DMS79 (cell line): ENCODE results near the gene EDIL3.

Experiments used
- DNase-seq: peaks from one replicate; lab custom pipeline; 2025; lab: John Stamatoyannopoulos, UW

The EDIL3 gene

GRCh38 chr5:84259283-84260045, 125.2 kb downstream of the EDIL3 start:
- no peak for DNase-seq

GRCh38 chr5:84257061-84257460, 127.6 kb downstream of the EDIL3 start:
- no peak for DNase-seq

- DNase-seq, result no peak
Observed at GRCh38 chr5:84255315-84255714, 129.4 kb downstream of the EDIL3 start.

GRCh38 chr5:84253946-84254345, 130.7 kb downstream of the EDIL3 start:
- DNase-seq, result no peak

GRCh38 chr5:84251503-84251902, 133.2 kb downstream of the EDIL3 start:
- DNase-seq, result no peak

- no peak for DNase-seq
Observed at GRCh38 chr5:84249918-84250630, 134.6 kb downstream of the EDIL3 start.

GRCh38 chr5:84248013-84248412, 136.7 kb downstream of the EDIL3 start:
- DNase-seq, result no peak

GRCh38 chr5:84242286-84242685, 142.4 kb downstream of the EDIL3 start:
- no peak for DNase-seq

- no peak for DNase-seq
Observed at GRCh38 chr5:84239494-84239893, 145.2 kb downstream of the EDIL3 start.

- no peak for DNase-seq
Observed at GRCh38 chr5:84237126-84237525, 147.6 kb downstream of the EDIL3 start.

GRCh38 chr5:84231433-84231832, 153.2 kb downstream of the EDIL3 start:
- no peak for DNase-seq

- no peak for DNase-seq
Observed at GRCh38 chr5:84229045-84229444, 155.6 kb downstream of the EDIL3 start.

GRCh38 chr5:84228266-84228665, 156.4 kb downstream of the EDIL3 start:
- DNase-seq, result no peak

- no peak for DNase-seq
Observed at GRCh38 chr5:84227236-84227635, 157.4 kb downstream of the EDIL3 start.

GRCh38 chr5:84218546-84218945, 166.1 kb downstream of the EDIL3 start:
- DNase-seq, result no peak

GRCh38 chr5:84215521-84215920, 169.2 kb downstream of the EDIL3 start:
- DNase-seq, result no peak

GRCh38 chr5:84213861-84214260, 170.8 kb downstream of the EDIL3 start:
- no peak for DNase-seq

GRCh38 chr5:84213212-84213611, 171.5 kb downstream of the EDIL3 start:
- DNase-seq, result no peak

- no peak for DNase-seq
Observed at GRCh38 chr5:84204772-84205171, 179.9 kb downstream of the EDIL3 start.

- DNase-seq, result no peak
Observed at GRCh38 chr5:84202136-84202535, 182.5 kb downstream of the EDIL3 start.

GRCh38 chr5:84197538-84197937, 187.1 kb downstream of the EDIL3 start:
- no peak for DNase-seq

- no peak for DNase-seq
Observed at GRCh38 chr5:84191281-84191680, 193.4 kb downstream of the EDIL3 start.

- DNase-seq, result no peak
Observed at GRCh38 chr5:84184857-84185256, 199.8 kb downstream of the EDIL3 start.

- no peak for DNase-seq
Observed at GRCh38 chr5:84181093-84181492, 203.6 kb downstream of the EDIL3 start.
